Testis (tissue), 2 donors: ENCODE data around the gene PTGDR2.

ENCODE experiments used
- CTCF ChIP-seq, 3 experiments: fragments of 450-650 bp in 2 of 3; fragments of 200-600 bp in 1 of 3; sonication (generic) in 1 of 3; IDR thresholded peaks; one replicate each; pipeline ENCODE4 v1.5.1; 2016 to 2019; ENCODE audit warnings: antibody characterized with exemption in 3 of 3, mild to moderate bottlenecking in 2 of 3, moderate library complexity in 1 of 3
- POLR2A ChIP-seq: fragments of 450-650 bp; IDR thresholded peaks from one replicate; pipeline ENCODE4 v1.6.1; 2017; ENCODE audit warnings: antibody characterized with exemption, mild to moderate bottlenecking, moderate library complexity

GRCh38 chr11:60840470-60841430, 15.0 kb downstream of the PTGDR2 start:
- no peak for TF ChIP-seq POLR2A
- TF ChIP-seq CTCF (IDR thresholded peaks at IDR 0.05): no peak
